Liver (tissue), 3 donors: ENCODE results near the gene KRTAP10-8.

Experiments
- CTCF ChIP-seq: fragments of 150-350 bp; IDR thresholded peaks from 2 replicates; pipeline ENCODE4 v1.5.1; 2017; ENCODE audit warnings: improper control_type of control experiment, low read depth, low read length; ENCODE audit not compliant: missing input control
- EGR1 ChIP-seq, 2 donors: IDR thresholded peaks; 2 replicates each; pipeline ENCODE4 v1.6.1; 2016 to 2018; ENCODE audit warnings: antibody characterized with exemption in 2 of 2, low read depth in 2 of 2
- TAF1 ChIP-seq: conservative IDR thresholded peaks from 2 replicates; pipeline ENCODE4 v1.6.1; 2016; ENCODE audit warnings: antibody characterized with exemption, mild to moderate bottlenecking
- YY1 ChIP-seq: IDR thresholded peaks from 2 replicates; pipeline ENCODE4 v1.6.1; 2016; ENCODE audit warnings: antibody characterized with exemption, mild to moderate bottlenecking
- donor health status: healthy.
- donor health status: healthy.

- no peak for TF ChIP-seq CTCF
- no peak for TF ChIP-seq EGR1 (IDR thresholded peaks at IDR 0.05; ENCODE audit: low read depth in 2 of 2)
- TF ChIP-seq TAF1 = no peak
- no peak for TF ChIP-seq YY1
Observed at GRCh38 chr21:44653123-44653522, 41.2 kb downstream of the KRTAP10-8 start.
